HFFc6 (cell line): ENCODE data around the gene MVD. TPM values are rescaled to one million over a fixed set of nuclear protein-coding genes. Genes with fewer than 3 reads are reported as not detected.

Source experiments
- DNase-seq: peaks from one replicate; pipeline ENCODE4 v3.0.0-alpha.2; 2018
- H3K27ac Mint-ChIP-seq: 2 replicates; pipeline ENCODE4 v1.8.0; 2020; ENCODE audit warnings: mild to moderate bottlenecking, mixed read lengths
- H3K27me3 Mint-ChIP-seq: 2 replicates; pipeline ENCODE4 v1.8.0; 2021; ENCODE audit warnings: mild to moderate bottlenecking, moderate library complexity, mixed read lengths; ENCODE audit not compliant: insufficient read depth
- H3K36me3 Mint-ChIP-seq: 2 replicates; pipeline ENCODE4 v1.8.0; 2021; ENCODE audit warnings: low read depth, mixed read lengths
- H3K4me1 Mint-ChIP-seq: 2 replicates; pipeline ENCODE4 v1.8.0; 2020; ENCODE audit warnings: low read depth, mixed read lengths
- H3K4me3 Mint-ChIP-seq: 2 replicates; pipeline ENCODE4 v1.8.0; 2020; ENCODE audit warnings: mild to moderate bottlenecking, moderate library complexity, mixed read lengths
- H3K9me3 Mint-ChIP-seq: 2 replicates; pipeline ENCODE4 v1.8.0; 2020; ENCODE audit warnings: mild to moderate bottlenecking, mixed read lengths
- total RNA-seq, 6 experiments: library from RNA; stranded (reverse); fragmentation: NEBNext Ultra II Directional; extraction: Animal tissue kit (Norgen Biotek cat#: 25700); gene quantifications; 2 replicates in 1 of 6; 3 replicates in 5 of 6; pipeline ENCODE4 v1.2.3, GENCODE V29; 2021
- TF ChIP-seq, protein P1 (sequence below): fragments of 200-600 bp; sonication (generic); IDR thresholded peaks from 2 replicates; pipeline ENCODE4 v1.5.0; 2021; ENCODE audit warnings: antibody characterized with exemption, mild to moderate bottlenecking

The MVD gene
- total RNA-seq, 6 experiments from 2014 or later, result 21.1 to 28.0 (median 24.0) TPM

DNA sequence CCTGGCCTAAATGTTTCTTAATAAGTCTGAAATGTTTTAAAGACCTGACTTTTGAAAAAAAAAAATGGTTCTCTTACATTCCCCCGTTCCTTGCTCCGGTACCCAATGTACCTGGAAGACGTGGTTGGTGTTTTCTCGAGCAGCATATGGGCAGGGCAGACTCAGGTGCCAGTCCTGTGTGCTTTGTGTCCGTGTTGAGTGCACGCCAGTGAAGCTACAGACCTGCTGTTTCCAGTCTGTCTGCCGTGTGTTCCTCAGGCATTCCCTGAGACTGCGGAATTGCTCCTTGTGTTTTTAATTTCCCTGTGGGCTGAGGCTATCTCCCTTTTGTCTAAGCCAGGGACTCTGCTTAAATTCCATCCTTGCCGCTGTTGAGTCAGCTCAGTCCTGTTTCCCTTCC is 36.2 kb downstream of the MVD start:
- no peak for DNase-seq
- no peak overlapping the region for H3K4me3 Mint-ChIP-seq
- H3K4me1 Mint-ChIP-seq, result no peaks in the 10 kb centered on the region
- H3K9me3 Mint-ChIP-seq, result no peaks in the 10 kb centered on the region
- H3K36me3 Mint-ChIP-seq, result peaks cover 4% of the 10 kb centered on the region; the same call in 1 of the 2 replicates
- no peak overlapping the region for H3K27ac Mint-ChIP-seq
- peaks cover 2% of the 10 kb centered on the region for H3K27me3 Mint-ChIP-seq
- TF ChIP-seq, protein P1, sequence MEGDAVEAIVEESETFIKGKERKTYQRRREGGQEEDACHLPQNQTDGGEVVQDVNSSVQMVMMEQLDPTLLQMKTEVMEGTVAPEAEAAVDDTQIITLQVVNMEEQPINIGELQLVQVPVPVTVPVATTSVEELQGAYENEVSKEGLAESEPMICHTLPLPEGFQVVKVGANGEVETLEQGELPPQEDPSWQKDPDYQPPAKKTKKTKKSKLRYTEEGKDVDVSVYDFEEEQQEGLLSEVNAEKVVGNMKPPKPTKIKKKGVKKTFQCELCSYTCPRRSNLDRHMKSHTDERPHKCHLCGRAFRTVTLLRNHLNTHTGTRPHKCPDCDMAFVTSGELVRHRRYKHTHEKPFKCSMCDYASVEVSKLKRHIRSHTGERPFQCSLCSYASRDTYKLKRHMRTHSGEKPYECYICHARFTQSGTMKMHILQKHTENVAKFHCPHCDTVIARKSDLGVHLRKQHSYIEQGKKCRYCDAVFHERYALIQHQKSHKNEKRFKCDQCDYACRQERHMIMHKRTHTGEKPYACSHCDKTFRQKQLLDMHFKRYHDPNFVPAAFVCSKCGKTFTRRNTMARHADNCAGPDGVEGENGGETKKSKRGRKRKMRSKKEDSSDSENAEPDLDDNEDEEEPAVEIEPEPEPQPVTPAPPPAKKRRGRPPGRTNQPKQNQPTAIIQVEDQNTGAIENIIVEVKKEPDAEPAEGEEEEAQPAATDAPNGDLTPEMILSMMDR, result no peak

DNA sequence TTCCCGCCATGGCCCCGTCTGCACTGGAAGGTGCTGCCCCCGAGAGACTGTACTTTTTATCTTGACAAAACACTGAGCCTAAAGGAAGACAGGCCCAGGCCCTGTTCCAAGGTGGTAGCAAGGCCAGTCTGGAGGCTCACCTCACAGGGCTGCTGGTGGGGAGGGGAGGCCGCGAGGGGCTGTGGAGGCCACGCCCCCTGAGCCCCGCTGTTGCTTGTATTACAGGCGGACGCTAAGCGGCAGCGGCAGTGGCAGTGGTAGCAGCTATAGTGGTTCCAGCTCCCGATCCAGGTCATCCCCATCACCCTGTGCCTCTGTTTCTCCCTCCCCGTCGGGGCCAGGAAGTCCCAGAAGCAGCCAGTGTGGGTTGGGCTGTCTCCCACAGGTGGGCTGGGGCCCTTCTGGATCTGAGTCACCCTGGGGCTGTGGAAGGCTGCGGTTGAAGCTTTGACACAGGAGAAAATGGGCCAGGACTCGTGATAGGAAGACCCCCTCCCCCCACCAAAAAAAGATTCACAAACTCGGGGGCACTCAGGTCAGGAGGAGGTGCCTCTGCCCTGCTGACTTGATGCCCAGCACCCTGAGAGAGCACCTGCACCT is 37.8 kb downstream of the MVD start:
- Mint-ChIP-seq H3K4me3 (no peak overlapping the region), H3K27me3 (peaks cover 2% of the 10 kb centered on the region)

DNA sequence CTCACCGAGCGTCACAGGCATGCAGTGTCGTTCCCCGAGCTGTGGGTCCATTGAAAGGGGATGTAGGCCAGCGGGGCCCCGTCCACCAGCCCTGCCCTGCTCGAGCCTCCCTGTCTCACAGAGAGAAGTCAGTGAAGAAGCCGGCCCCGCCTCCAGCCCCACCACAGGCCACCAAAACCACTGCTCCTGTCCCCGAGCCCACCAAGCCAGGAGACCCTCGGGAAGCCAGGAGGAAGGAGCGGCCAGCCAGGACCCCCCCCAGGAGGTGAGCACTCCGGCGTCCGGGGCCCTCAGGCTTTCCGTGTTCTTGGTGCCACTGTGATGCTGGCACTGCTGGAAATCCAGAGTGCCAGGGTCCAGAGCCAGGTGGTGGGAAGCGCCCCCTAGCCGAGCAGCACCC is 38.4 kb downstream of the MVD start:
- TF ChIP-seq, protein P1, result no peak
- Mint-ChIP-seq H3K4me3 (no peak overlapping the region), H3K27ac (no peak overlapping the region), H3K4me1 (no peaks in the 10 kb centered on the region), H3K9me3 (no peaks in the 10 kb centered on the region), H3K27me3 (peaks cover 2% of the 10 kb centered on the region), H3K36me3 (peaks cover 4% of the 10 kb centered on the region; the same call in 1 of the 2 replicates)
- no peak for DNase-seq

More for the DNA sequence above, 37.8 kb downstream of the MVD start:
- H3K36me3 Mint-ChIP-seq, result peaks cover 4% of the 10 kb centered on the region; the same call in 1 of the 2 replicates
- no peak for DNase-seq
- TF ChIP-seq, protein P1, result no peak
- H3K4me1 Mint-ChIP-seq, result no peaks in the 10 kb centered on the region
- no peaks in the 10 kb centered on the region for H3K9me3 Mint-ChIP-seq
- no peak overlapping the region for H3K27ac Mint-ChIP-seq

DNA sequence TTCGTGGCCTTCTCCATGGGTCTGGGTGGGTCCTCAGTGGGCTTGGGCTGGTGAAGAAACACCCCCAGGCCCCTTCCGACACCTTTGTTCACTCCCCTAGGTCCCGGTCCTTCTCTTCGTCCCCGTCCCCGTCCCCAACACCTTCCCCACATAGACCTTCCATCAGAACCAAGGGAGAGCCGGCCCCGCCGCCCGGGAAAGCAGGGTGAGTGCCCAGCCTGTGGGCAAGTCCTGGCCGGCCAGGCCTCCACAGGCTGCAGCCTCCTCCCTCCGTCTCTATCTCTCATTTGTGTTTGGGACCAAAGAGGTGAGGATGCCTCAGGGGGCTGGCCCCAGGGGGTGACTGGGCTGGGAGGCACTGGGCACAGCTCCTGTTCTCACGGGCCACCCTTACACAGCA is 39.0 kb downstream of the MVD start:
- H3K9me3 Mint-ChIP-seq, result no peaks in the 10 kb centered on the region
- TF ChIP-seq, protein P1, result no peak
- no peaks in the 10 kb centered on the region for H3K4me1 Mint-ChIP-seq
- DNase-seq, result no peak
- H3K4me3 Mint-ChIP-seq, result no peak overlapping the region
- peaks cover 4% of the 10 kb centered on the region; the same call in 1 of the 2 replicates for H3K36me3 Mint-ChIP-seq
- H3K27me3 Mint-ChIP-seq, result peaks cover 2% of the 10 kb centered on the region
- H3K27ac Mint-ChIP-seq, result no peak overlapping the region

DNA sequence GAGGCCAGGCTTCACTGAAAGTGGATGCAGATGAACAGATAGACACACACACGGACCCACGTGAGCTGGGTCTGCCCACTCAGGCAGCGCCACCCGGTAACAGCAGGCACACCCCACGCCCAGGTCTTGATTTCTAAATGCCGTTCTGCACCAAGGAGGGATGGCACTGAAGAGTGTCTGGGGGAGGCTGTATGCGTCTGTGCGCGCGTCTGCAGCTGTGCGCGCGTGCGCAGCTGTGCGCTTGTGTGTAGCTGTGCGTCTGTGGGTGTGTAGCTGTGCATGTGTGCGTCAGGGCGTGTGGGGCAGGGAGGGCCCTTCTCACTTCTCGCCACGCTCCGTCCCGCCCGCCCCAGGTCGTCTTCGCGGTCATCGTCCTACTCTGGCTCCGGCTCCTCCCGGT is 40.0 kb downstream of the MVD start:
- DNase-seq, result no peak
- H3K36me3 Mint-ChIP-seq, result peaks cover 4% of the 10 kb centered on the region; the same call in 1 of the 2 replicates
- no peaks in the 10 kb centered on the region for H3K4me1 Mint-ChIP-seq
- peaks cover 2% of the 10 kb centered on the region; the same call in 1 of the 2 replicates for H3K27me3 Mint-ChIP-seq
- H3K9me3 Mint-ChIP-seq, result no peaks in the 10 kb centered on the region
- H3K4me3 Mint-ChIP-seq, result no peak overlapping the region
- no peak overlapping the region for H3K27ac Mint-ChIP-seq
- TF ChIP-seq, protein P1, result no peak
